Bone marrow (tissue), 2 donors: ENCODE measurements around the gene CNPPD1.
"Not testable (repeated sequence)": the region's sequence is repeated elsewhere in the genome, so short reads cannot be mapped to it uniquely, and the experiment has no call there.

Experiments
- DNase-seq, 2 donors: peaks; one replicate each; lab custom pipeline; 2025; lab: John Stamatoyannopoulos, UW

CNPPD1 gene

GRCh38 chr2:219207884-219208740 is 31.4 kb upstream of the CNPPD1 start:
- no peak for DNase-seq

DNA sequence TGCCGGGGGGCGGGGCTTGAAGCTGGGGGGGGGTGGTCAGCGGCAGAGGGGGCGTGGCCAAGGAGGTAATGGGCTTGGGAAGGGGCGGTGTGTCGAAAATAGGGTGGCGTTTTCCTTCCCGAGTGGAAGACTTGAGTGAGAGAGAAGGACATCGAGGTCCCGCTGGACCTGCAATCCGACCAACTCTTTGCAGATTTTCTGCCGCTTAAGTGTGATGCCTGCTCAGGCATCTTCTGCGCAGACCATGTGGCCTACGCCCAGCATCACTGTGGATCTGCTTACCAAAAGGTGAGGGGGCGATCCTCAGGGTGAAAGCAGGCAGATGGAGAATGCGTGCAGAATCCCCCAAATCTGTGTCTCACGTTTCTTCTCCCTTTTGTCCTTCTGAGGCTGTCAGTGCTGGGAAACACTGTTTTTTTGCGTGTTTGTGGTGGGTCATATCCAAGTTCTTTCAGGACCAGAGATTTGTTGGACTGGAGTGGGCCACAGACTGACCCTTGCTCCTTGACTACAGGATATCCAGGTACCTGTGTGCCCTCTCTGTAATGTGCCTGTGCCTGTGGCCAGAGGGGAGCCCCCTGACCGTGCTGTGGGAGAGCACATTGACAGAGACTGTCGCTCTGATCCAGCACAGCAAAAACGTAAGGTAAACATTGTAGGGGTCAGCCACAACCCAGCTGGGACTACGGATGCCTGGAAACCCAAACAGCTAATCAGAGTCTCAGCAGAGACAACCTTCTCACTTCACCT is 30.6 kb upstream of the CNPPD1 start:
- no peak for DNase-seq

DNA sequence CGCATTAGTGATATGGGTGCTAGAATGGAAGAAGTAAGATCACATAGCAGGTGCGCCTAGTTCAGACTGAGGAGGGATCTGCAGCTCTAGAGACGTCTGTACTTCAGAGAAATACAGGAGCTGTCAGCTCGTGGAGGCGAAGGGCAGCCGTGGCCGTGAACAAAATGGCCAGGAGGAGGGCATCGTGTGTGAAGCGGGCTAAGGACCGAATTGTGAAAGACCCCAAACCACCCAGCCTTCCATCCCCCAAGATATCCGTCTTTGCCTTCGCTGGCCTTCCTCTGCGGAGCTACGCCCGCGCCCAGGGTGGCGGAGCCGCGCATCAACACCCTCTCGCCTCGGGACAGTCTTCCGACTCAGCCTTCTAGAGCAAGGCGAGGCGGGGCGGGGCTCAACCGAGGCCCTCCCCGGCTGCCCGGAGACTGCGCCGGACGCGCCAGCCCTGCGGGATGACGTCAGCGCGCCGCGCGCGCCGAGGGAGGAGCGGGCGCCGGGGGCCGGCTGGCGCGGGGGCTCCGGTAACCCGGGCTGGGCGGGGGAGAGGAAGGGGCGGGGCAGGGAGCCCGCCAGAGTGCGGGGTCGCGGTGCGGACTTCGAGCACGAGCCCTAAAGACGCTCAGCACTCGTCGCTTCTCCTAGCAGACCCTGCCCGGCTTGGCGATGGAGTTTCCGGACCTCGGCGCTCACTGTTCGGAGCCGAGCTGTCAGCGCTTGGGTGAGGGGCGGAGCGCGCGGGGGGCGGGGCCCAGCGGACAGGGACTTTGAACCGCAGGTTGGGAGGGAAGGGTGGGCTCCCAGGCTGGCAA is 29.8 kb upstream of the CNPPD1 start, which contains the start of gene ZFAND2B:
TSS of gene ZFAND2B (plus strand) at position 455 of the 806 bp plus-strand sequence. CDS start at position 661, 206 bp downstream.
- DNase-seq, result peak; percentile 82 to 94

DNA sequence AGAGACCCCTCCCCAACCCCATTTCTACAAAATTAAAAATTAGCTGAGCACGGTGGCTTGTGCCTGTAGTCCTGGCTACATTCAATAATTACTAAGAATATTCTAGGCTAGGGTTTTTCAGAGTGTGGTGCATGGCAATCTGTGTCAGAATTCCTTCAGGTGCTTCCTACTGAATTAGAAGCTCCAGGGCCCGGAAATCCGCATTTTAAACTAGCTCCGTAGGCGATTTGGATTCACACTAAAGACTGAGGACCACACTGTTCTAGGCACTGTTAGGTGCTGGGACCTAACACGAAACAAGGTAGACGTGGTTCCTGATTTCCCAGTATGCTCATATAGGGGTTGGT is 29.2 kb upstream of the CNPPD1 start:
- no peak for DNase-seq

- no peak for DNase-seq
Measured at GRCh38 chr2:219205165-219205538, 28.4 kb upstream of the CNPPD1 start.

- DNase-seq, result no peak
Measured at GRCh38 chr2:219204425-219205164, 27.9 kb upstream of the CNPPD1 start.

DNA sequence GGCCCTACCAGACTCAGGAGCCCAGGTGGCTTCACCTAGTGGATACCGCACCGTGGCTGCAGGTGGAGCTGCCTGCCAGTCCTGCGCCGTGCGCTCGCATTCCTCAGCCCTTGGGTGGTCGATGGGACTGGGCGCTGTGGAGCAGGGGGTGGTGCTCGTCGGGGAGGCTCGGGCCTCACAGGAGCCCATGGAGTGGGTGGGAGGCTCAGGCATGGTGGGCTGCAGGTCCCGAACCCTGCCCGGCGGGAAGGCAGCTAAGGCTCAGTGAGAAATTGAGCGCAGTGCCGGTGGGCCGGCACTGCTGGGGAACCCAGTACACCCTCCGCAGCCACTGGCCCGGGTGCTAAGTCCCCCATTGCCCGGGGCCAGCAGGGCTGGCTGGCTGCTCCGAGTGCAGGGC is 24.6 kb upstream of the CNPPD1 start:
- DNase-seq, result not testable (repeated sequence)

- DNase-seq, result not testable (repeated sequence)
Measured at GRCh38 chr2:219200502-219201326, 24.0 kb upstream of the CNPPD1 start.

- no peak for DNase-seq
Measured at GRCh38 chr2:219199470-219200211, 22.9 kb upstream of the CNPPD1 start.

- no peak for DNase-seq
Measured at GRCh38 chr2:219198974-219199373, 22.2 kb upstream of the CNPPD1 start.

DNA sequence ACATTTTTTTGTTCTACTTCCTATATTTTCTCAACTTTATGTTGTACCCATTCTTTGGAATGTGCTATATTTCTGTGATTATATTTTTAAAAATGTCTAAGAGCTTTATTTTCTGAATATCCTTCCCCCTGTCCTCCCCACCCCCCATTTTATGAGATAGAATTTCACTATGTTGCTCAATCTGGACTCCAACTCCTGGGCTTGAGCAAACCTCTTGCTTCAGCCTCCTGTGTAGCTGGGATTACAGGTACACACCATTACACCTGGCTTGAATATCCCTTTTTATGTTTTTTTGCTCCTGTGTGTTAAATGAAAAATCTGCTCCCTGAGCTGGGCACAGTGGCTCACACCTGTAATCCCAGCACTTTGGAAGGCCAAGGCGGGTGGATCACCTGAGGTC is 20.7 kb upstream of the CNPPD1 start:
- no peak for DNase-seq

- no peak for DNase-seq
Measured at GRCh38 chr2:219186754-219187456, 10.2 kb upstream of the CNPPD1 start.

- no peak for DNase-seq
Measured at GRCh38 chr2:219184121-219184520, 7.4 kb upstream of the CNPPD1 start.

DNA sequence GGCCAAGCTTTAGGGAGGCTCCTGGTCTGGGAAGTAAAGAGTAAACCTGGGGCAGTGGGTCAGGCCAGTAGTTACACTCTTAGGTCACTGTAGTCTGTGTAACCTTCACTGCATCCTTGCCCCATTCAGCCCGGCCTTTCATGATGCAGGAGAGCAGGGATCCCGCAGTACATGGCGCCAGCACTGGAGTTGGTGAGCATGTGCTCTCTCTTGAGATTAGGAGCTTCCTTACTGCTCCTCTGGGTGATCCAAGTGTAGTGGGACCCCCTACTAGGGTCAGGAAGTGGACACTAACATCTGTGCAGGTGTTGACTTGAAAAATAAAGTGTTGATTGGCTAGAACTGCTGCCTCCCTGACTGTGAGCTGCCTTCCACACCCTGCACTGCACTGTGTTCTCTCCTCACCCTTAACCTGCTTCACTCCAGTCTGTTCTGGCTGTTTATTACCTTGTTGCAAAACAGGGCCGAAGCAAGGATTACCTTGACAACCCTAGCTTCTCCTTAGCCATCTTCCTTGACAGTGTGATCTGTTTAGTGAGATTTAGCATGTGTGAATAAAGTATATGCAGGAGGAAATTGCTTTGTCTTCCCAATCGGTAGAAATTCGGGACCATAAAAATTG is 6.5 kb upstream of the CNPPD1 start:
- DNase-seq, result no peak

GRCh38 chr2:219182331-219183150 is 5.8 kb upstream of the CNPPD1 start:
- DNase-seq, result no peak

GRCh38 chr2:219181531-219181930 is 4.8 kb upstream of the CNPPD1 start:
- no peak for DNase-seq

DNA sequence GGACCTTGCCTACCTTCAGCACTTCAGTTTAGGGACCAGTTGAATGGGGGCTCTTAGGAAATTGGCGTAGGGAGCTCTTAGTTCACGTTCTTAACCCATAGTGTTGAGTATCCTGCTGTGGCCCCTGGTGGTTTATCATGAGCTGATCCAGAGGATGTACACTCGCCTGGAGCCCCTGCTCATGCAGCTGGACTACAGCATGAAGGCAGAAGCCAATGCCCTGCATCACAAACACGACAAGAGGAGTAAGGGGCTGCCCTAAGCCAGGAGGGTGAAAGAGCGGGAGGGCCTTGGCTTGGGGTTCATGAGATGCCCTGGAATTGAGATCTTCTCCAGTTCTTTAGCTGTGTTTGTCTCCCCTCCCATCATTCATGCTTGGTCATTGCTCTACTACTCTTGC is 4.2 kb upstream of the CNPPD1 start:
- no peak for DNase-seq
